Measurements from ENCODE around the gene KLF3.

DNA sequence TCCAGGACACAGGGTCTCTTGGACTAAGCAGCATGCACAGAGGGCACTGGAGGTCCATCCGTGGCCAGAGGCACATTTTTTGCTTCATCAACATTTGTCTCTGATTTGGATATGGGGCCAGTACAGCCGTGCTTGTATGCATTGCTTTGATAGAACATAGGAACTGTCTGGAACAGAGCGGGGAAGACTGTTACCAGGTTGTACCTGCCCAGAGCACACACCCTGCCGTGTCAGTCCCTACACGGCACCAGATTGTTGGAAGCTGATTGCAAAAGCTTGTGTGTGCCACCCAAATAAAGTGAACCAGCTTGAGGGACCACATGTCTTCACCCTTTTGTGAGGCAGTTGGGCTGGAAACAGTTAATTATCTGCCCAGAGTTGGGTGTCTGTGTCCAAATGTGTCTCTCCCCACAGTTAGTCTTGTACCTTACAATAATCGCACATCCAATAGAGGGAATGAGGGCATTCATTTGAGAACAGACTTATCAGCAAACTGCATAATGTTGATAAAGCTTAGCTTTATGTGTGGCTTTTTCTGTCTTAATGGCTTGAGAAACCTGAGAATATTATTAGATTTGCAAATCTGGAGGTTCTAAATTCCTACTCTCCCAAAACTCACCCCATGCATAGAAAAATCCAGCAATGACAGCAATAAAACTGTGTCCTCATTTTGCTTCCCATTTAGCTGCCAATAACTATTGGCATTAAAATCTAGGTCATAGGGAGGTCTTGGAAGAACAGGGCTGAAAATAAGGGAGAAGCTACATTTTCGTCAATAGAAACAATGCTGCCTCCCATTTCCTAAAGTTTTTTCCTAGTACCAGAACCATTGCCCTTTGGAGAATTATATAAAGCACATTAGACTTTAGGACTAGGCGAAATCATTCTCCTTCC, 21.2 kb downstream of the KLF3 start:
- TF ChIP-seq, protein P1, sequence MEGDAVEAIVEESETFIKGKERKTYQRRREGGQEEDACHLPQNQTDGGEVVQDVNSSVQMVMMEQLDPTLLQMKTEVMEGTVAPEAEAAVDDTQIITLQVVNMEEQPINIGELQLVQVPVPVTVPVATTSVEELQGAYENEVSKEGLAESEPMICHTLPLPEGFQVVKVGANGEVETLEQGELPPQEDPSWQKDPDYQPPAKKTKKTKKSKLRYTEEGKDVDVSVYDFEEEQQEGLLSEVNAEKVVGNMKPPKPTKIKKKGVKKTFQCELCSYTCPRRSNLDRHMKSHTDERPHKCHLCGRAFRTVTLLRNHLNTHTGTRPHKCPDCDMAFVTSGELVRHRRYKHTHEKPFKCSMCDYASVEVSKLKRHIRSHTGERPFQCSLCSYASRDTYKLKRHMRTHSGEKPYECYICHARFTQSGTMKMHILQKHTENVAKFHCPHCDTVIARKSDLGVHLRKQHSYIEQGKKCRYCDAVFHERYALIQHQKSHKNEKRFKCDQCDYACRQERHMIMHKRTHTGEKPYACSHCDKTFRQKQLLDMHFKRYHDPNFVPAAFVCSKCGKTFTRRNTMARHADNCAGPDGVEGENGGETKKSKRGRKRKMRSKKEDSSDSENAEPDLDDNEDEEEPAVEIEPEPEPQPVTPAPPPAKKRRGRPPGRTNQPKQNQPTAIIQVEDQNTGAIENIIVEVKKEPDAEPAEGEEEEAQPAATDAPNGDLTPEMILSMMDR (IDR thresholded peaks at IDR 0.05; ENCODE audit: poor library complexity) = no peak
- no peak for TF ChIP-seq EZH2phosphoT487 (IDR thresholded peaks at IDR 0.05; ENCODE audit: low read depth, severe bottlenecking, unreplicated experiment)
- TF ChIP-seq EZH2 (IDR thresholded peaks at IDR 0.05; ENCODE audit: borderline replicate concordance) = no peak

All from hepatocyte (in vitro differentiated cells).